Suprapubic skin (tissue), 4 donors: ENCODE data around the gene INTS11. TPM values are rescaled to one million over a fixed set of nuclear protein-coding genes. Genes with fewer than 3 reads are reported as not detected.

ENCODE experiments used
- DNase-seq, 2 donors: peaks; one replicate each; pipeline ENCODE4 v3.0.0-alpha.2; 2019; ENCODE audit warnings: low spot score in 2 of 2
- H3K27ac ChIP-seq: fragments of 200-600 bp; sonication (generic); one replicate; pipeline ENCODE4 v1.5.1; 2019
- H3K27me3 ChIP-seq: fragments of 200-600 bp; sonication (generic); one replicate; pipeline ENCODE4 v1.5.1; 2019
- H3K36me3 ChIP-seq: fragments of 200-600 bp; sonication (generic); one replicate; pipeline ENCODE4 v1.5.1; 2019
- H3K4me1 ChIP-seq: fragments of 200-600 bp; sonication (generic); one replicate; pipeline ENCODE4 v1.5.1; 2019
- H3K4me3 ChIP-seq: fragments of 200-600 bp; sonication (generic); one replicate; pipeline ENCODE4 v1.5.1; 2019; ENCODE audit warnings: mild to moderate bottlenecking
- H3K9me3 ChIP-seq: fragments of 200-600 bp; sonication (generic); one replicate; pipeline ENCODE4 v1.5.1; 2019
- EP300 ChIP-seq: sonication (generic); formaldehyde crosslinking; IDR thresholded peaks from one replicate; pipeline ENCODE4 v1.6.1; 2017; ENCODE audit warnings: antibody characterized with exemption
- POLR2A ChIP-seq, 2 donors: fragments of 450-650 bp; IDR thresholded peaks; one replicate each; pipeline ENCODE4 v1.6.1; 2017; ENCODE audit warnings: antibody characterized with exemption in 2 of 2, mild to moderate bottlenecking in 2 of 2, moderate library complexity in 2 of 2
- POLR2AphosphoS5 ChIP-seq, 3 donors: sonication (generic); formaldehyde crosslinking; IDR thresholded peaks; one replicate each; pipeline ENCODE4 v1.6.1; 2017; ENCODE audit warnings: antibody characterized with exemption in 3 of 3
- WGBS: methylation state at CpG from one replicate; pipeline ENCODE4 v1.1.5; 2018; 5-methylcytosine and 5-hydroxymethylcytosine counted together
- total RNA-seq, 4 donors: library from RNA; depleted of rRNA; stranded (reverse); fragments of >200 nt; gene quantifications; one replicate each; pipeline ENCODE4 v1.1.0, GENCODE V29; 2016
- TF ChIP-seq, protein P1 (sequence below), 2 donors: fragments of 200-600 bp in 1 of 2; fragments of 450-650 bp in 1 of 2; sonication (generic) in 1 of 2; IDR thresholded peaks; one replicate each; pipeline ENCODE4 v1.5.1; 2016 to 2019; ENCODE audit warnings: antibody characterized with exemption in 2 of 2, mild to moderate bottlenecking in 1 of 2, moderate library complexity in 1 of 2

INTS11 gene
- total RNA-seq, 4 donors from 2014 or later, result 105 to 242 (median 151) TPM

DNA sequence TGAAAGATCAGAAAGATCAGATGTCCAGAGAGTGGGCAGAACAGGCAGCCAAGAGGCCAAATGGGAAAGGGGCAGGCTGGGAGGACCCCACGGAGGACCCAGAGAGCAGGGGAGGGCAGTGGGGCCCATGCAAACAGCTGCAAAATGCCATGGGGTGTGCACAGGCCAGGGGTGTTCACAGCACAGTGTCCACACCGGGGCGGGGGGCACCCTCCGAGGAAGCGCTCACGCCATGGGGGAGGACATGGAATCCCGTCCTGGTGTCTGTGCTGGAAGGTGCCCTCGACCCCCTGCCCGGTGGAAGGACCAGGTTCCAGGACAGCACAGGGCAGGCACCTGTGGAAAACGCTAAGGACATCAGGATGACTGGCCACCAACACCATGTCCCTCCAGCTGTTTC is 1.5 kb downstream of the INTS11 start:
- Histone ChIP-seq H3K4me3 (no peak overlapping the region), H3K4me1 (peaks cover 66% of the 10 kb centered on the region), H3K36me3 (peaks cover 34% of the 10 kb centered on the region), H3K27ac (no peak overlapping the region), H3K9me3 (no peaks in the 10 kb centered on the region), H3K27me3 (no peaks in the 10 kb centered on the region)
- 81% methylated on average over 10 of the region's 10 CpGs for WGBS
- TF ChIP-seq POLR2AphosphoS5 (IDR thresholded peaks at IDR 0.05), result no peak
- TF ChIP-seq EP300, result no peak
- TF ChIP-seq POLR2A (IDR thresholded peaks at IDR 0.05), result no peak
- TF ChIP-seq, protein P1, sequence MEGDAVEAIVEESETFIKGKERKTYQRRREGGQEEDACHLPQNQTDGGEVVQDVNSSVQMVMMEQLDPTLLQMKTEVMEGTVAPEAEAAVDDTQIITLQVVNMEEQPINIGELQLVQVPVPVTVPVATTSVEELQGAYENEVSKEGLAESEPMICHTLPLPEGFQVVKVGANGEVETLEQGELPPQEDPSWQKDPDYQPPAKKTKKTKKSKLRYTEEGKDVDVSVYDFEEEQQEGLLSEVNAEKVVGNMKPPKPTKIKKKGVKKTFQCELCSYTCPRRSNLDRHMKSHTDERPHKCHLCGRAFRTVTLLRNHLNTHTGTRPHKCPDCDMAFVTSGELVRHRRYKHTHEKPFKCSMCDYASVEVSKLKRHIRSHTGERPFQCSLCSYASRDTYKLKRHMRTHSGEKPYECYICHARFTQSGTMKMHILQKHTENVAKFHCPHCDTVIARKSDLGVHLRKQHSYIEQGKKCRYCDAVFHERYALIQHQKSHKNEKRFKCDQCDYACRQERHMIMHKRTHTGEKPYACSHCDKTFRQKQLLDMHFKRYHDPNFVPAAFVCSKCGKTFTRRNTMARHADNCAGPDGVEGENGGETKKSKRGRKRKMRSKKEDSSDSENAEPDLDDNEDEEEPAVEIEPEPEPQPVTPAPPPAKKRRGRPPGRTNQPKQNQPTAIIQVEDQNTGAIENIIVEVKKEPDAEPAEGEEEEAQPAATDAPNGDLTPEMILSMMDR (IDR thresholded peaks at IDR 0.05), result no peak
- DNase-seq, result no peak

DNA sequence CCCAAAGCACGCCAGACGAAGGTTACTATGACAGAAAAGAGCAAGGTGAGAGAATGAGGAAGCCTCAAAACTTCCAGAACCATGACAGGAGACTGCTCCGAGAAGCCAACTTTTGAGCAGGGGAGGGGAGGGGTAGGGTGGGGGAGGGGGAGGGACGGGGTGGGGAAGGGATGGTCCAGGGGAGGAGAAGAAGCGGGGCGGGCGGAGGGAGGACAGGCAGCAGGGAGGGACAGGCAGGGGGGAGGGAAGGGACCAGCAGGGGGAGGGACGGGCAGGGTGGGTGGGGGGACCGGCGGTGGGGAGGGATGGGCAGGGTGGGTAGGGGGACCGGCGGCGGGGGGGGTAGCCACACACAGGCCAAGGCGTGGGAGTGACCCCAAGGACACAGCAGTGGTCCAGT is 2.0 kb downstream of the INTS11 start:
- H3K36me3 ChIP-seq, result peaks cover 28% of the 10 kb centered on the region
- H3K27ac ChIP-seq, result no peak overlapping the region
- no peak for DNase-seq
- H3K4me3 ChIP-seq, result no peak overlapping the region
- no peaks in the 10 kb centered on the region for H3K9me3 ChIP-seq
- 89% methylated on average over 10 of the region's 14 CpGs for WGBS
- H3K27me3 ChIP-seq, result no peaks in the 10 kb centered on the region
- TF ChIP-seq EP300 (no peak), POLR2AphosphoS5 (IDR thresholded peaks at IDR 0.05) (no peak), POLR2A (IDR thresholded peaks at IDR 0.05) (no peak)
- TF ChIP-seq, protein P1 (IDR thresholded peaks at IDR 0.05), result no peak
- H3K4me1 ChIP-seq, result peaks cover 71% of the 10 kb centered on the region

DNA sequence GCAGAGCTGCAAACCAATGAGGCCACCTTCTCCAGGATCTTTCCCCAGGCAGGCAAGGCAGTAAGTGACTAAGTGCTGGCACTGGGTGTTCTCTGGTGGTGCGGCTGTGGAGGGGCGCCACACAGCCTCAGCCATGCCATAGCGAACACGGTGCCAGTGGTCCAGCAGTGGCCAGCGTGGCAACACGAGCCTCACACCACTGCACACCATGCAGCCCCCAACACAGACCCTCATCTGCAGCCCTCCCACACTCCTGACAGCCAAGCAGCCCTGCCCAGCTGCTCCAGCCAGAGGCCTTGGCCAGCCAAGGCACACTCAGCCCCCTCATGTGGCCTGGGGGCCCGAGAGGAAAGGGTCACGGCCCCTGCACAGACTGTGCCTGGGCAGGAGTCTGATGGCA is 3.0 kb downstream of the INTS11 start:
- no peak overlapping the region for H3K27ac ChIP-seq
- no peaks in the 10 kb centered on the region for H3K9me3 ChIP-seq
- no peak for DNase-seq
- WGBS, result no CpG with 5 or more reads among the region's 8 CpGs
- peaks cover 24% of the 10 kb centered on the region for H3K36me3 ChIP-seq
- no peaks in the 10 kb centered on the region for H3K27me3 ChIP-seq
- TF ChIP-seq POLR2AphosphoS5 (IDR thresholded peaks at IDR 0.05) (no peak), EP300 (no peak), POLR2A (IDR thresholded peaks at IDR 0.05) (no peak)
- TF ChIP-seq, protein P1 (IDR thresholded peaks at IDR 0.05), result no peak
- H3K4me3 ChIP-seq, result no peak overlapping the region
- peaks cover 75% of the 10 kb centered on the region for H3K4me1 ChIP-seq

DNA sequence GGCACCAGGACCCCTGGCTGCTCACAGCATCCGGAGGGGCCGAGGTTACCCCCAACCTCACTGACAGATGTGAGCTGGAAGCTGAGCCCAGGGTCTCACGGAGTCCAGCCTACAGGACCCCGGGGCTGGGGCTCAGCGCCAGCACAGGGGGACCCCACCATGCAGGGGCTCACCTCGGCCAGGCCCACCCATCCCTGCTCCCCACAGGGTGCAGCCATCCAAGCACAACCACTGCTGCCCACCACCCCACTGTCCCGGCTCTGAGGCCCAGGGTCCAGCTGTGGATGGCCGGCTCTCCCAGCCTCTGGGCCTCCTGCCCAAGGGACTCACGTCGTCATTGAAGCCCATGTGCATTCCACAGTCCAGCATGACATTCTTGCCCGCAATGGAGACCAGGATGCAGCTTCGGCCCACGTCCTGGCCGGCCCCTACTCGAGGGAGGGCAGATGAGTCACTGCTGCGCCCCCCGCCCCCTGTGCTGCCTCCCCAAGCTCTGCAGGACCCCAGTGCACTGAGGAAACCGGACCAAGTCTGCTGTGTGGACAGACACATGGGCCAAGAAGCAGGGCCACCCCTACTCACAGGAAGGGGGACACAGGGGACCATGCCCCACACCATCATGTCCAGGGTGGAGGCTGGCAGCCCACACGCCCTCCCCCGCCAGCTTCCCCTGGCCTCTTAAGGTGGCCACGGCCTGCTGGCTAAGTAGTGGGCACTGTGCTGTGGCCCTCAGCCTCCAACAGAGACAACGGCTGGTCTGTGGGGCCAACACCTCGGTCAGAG is 3.6 kb downstream of the INTS11 start:
- H3K27me3 ChIP-seq, result no peaks in the 10 kb centered on the region
- no peaks in the 10 kb centered on the region for H3K9me3 ChIP-seq
- H3K4me3 ChIP-seq, result no peak overlapping the region
- WGBS, result no CpG with 5 or more reads among the region's 23 CpGs
- DNase-seq, result no peak
- TF ChIP-seq, protein P1 (IDR thresholded peaks at IDR 0.05), result no peak
- TF ChIP-seq POLR2AphosphoS5 (IDR thresholded peaks at IDR 0.05) (no peak), POLR2A (IDR thresholded peaks at IDR 0.05) (no peak), EP300 (no peak)
- peaks cover 24% of the 10 kb centered on the region for H3K36me3 ChIP-seq
- no peak overlapping the region for H3K27ac ChIP-seq
- peaks cover 68% of the 10 kb centered on the region for H3K4me1 ChIP-seq

DNA sequence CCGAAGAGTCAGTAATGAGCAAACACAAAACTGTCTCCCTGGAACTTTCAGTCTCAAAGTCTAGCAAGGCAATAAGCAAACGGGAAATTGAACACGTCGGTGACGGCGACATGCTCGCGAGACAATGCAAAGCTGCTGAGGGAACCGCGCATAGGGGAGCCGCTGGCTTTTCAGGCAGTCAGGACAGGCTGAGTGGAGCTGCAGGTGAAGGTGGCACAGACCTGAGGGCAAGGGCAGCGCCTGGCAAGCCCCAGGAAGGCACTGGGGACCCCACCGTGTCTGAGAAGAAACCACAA is 4.9 kb downstream of the INTS11 start:
- WGBS, result 91% methylated on average over 13 of the region's 13 CpGs
- DNase-seq, result no peak
- peaks cover 58% of the 10 kb centered on the region for H3K4me1 ChIP-seq
- no peaks in the 10 kb centered on the region for H3K27me3 ChIP-seq
- TF ChIP-seq, protein P1 (IDR thresholded peaks at IDR 0.05), result no peak
- no peak for TF ChIP-seq POLR2AphosphoS5 (IDR thresholded peaks at IDR 0.05)
- peaks cover 31% of the 10 kb centered on the region for H3K36me3 ChIP-seq
- H3K4me3 ChIP-seq, result no peak overlapping the region
- H3K27ac ChIP-seq, result no peak overlapping the region
- H3K9me3 ChIP-seq, result no peaks in the 10 kb centered on the region
